K562 (cell line): ENCODE results near the gene PLEKHM2. TPM values are rescaled to one million over a fixed set of nuclear protein-coding genes. Genes with fewer than 3 reads are reported as not detected.

Experiments
- CBX3 ChIP-seq, 2 experiments: IDR thresholded peaks; 1 replicate in 1 of 2; 2 replicates in 1 of 2; pipeline ENCODE4 v1.6.1; 2012; ENCODE audit warnings: inconsistent platforms in 2 of 2, low read length in 2 of 2, borderline replicate concordance in 1 of 2, control low read depth in 1 of 2
- EP300 ChIP-seq: IDR thresholded peaks from 2 replicates; pipeline ENCODE4 v1.6.1; 2012; ENCODE audit warnings: low read length, improper control_type of control experiment
- HDAC8 ChIP-seq: fragments of 450-650 bp; IDR thresholded peaks from 2 replicates; pipeline ENCODE4 v1.6.1; 2016; ENCODE audit warnings: mild to moderate bottlenecking, missing genetic modification characterization, moderate library complexity, missing compliant biosample characterization
- ID3 ChIP-seq, 2 experiments: fragments of 250-450 bp in 1 of 2; fragments of 450-650 bp in 1 of 2; sonication (Bioruptor Pico) in 1 of 2; IDR thresholded peaks; 2 replicates each; pipeline versions ENCODE4 v1.6.1 to v1.8.0; 2016 to 2021; ENCODE audit warnings: mild to moderate bottlenecking in 2 of 2, moderate library complexity in 2 of 2, missing compliant biosample characterization in 1 of 2, missing genetic modification characterization in 1 of 2
- NEUROD1 ChIP-seq: fragments of 150-350 bp; IDR thresholded peaks from 2 replicates; pipeline ENCODE4 v1.6.1; 2014; ENCODE audit warnings: borderline replicate concordance, low read length, low read depth; ENCODE audit not compliant: partially characterized antibody
- PRDM10 ChIP-seq: fragments of 450-650 bp; IDR thresholded peaks from 2 replicates; pipeline ENCODE4 v1.6.1; 2018; ENCODE audit not compliant: partially characterized antibody
- SMARCA4 ChIP-seq: fragments of 450-650 bp; IDR thresholded peaks from 2 replicates; pipeline ENCODE4 v1.6.1; 2016
- SOX6 ChIP-seq: fragments of 450-650 bp; IDR thresholded peaks from 2 replicates; pipeline ENCODE4 v1.6.1; 2014; ENCODE audit warnings: mild to moderate bottlenecking
- TCF3 ChIP-seq: sonication (generic); formaldehyde crosslinking; IDR thresholded peaks from 2 replicates; pipeline ENCODE4 v1.4.0; 2020; ENCODE audit warnings: mild to moderate bottlenecking, missing genetic modification reagents
- THRB ChIP-seq: fragments of 450-650 bp; formaldehyde crosslinking; conservative IDR thresholded peaks from 2 replicates; pipeline ENCODE4 v1.4.0; 2022; ENCODE audit warnings: mild to moderate bottlenecking, missing genetic modification characterization
- TRIM24 ChIP-seq, 2 experiments: fragments of 450-650 bp; IDR thresholded peaks; 2 replicates each; pipeline ENCODE4 v1.6.1; 2016
- ZKSCAN8 ChIP-seq: fragments of 200-800 bp; sonication (Bioruptor generic); IDR thresholded peaks from 2 replicates; pipeline ENCODE4 v1.6.1; 2016; ENCODE audit warnings: missing genetic modification characterization, missing compliant biosample characterization
- ZNF592 ChIP-seq: fragments of 450-650 bp; IDR thresholded peaks from 2 replicates; pipeline ENCODE4 v1.6.1; 2017; ENCODE audit warnings: antibody characterized with exemption, mild to moderate bottlenecking
- polyA plus RNA-seq, 8 experiments: library from polyadenylated mRNA; depleted of rRNA in 4 of 8; stranded (reverse) in 5 of 8; unstranded in 3 of 8; fragments of >200 nt; fragmentation: Nextera tagmentation in 2 of 8; fragmentation: Illumina TruSeq in 1 of 8; extraction: Ambion mirVana in 2 of 8; extraction: Trizol in 1 of 8; gene quantifications; 2 replicates each; pipeline versions ENCODE4 v1.2.1 to v1.2.3, GENCODE V29; 2011 to 2014; ENCODE audit warnings: inconsistent platforms in 1 of 8, missing spikeins in 1 of 8
- total RNA-seq, 7 experiments: library from RNA; depleted of rRNA in 6 of 7; stranded (reverse); fragments of >200 nt in 6 of 7; fragmentation: Illumina TruSeq in 2 of 7; extraction: Trizol in 2 of 7; gene quantifications; 2 replicates each; pipeline versions ENCODE4 v1.2.1 to v1.2.3, GENCODE V29; 2011 to 2021; ENCODE audit warnings: low replicate concordance in 1 of 7
- TF ChIP-seq, protein P1 (sequence below): fragments of 450-650 bp; formaldehyde crosslinking; IDR thresholded peaks from 2 replicates; pipeline ENCODE4 v1.4.0; 2020; ENCODE audit warnings: mild to moderate bottlenecking, mixed read lengths

PLEKHM2 gene
- total and polyA plus RNA-seq, 9 of the 15 experiments (the other 6 are each of a cell fraction or from before 2014, with no cell fraction given): 0.27 to 63.7 (median 33.2) TPM

DNA sequence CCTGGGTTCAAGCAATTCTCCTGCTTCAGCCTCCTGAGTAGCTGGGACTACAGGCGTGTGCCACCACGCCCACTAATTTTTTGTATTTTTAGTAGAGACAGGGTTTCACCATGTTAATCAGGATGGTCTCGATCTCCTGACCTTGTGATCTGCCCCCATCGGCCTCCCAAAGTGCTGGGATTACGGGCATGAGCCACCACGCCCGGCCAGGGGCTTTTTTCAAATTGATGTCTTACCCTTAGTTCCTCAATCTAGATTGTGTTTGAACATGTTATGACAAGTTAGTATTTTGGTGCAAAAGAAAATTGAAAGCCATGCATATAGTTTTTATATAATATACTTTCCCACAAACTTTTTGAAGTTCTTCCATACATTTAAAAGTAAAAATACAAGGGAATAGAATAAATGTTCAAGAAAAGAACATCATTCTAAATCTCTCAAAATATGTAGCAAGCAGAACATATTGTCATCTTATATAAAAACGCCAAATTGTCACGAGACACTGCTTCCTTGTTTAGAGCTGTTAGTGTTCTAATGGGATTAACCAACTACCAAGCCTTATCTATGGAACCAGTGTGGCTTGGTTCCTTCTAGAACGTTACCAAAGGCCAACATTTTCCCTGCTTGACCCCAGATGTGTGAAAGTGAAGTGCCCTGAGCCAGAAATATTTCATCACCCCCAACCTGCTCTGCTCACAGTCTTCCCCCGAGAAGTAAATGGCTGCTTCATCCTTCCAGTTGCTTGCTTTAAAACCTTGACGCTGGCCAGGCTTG, 9.5 kb upstream of the PLEKHM2 start (continued):
- TF ChIP-seq TRIM24 (IDR thresholded peaks at IDR 0.05) (peak in 1 of 2 experiments; percentile 72; a peak in 2 of 4 replicates), SMARCA4 (peak; percentile 14; the same call in 1 of the 2 replicates), ZKSCAN8 (0 out of 2 replicates have a peak, but pooled peaks have one; percentile 23), CBX3 (IDR thresholded peaks at IDR 0.05; ENCODE audit: borderline replicate concordance in 1 of 2, low read length in 2 of 2) (peak in 1 of 2 experiments; percentile 44; a peak in 1 of 3 replicates), HDAC8 (tag) (no peak), TCF3 (CRISPR knock-in tag) (peak; percentile 78), PRDM10 (peak; percentile 69), EP300 (peak; percentile 70), NEUROD1 (no peak), SOX6 (peak; percentile 43; the same call in 1 of the 2 replicates), THRB (CRISPR knock-in tag) (no peak), ZNF592 (peak; percentile 71), ID3 (CRISPR knock-in tag; IDR thresholded peaks at IDR 0.05) (no peak), ID3 (tag; IDR thresholded peaks at IDR 0.05) (0 out of 2 replicates have a peak, but pooled peaks have one; percentile 32)
- TF ChIP-seq, protein P1, sequence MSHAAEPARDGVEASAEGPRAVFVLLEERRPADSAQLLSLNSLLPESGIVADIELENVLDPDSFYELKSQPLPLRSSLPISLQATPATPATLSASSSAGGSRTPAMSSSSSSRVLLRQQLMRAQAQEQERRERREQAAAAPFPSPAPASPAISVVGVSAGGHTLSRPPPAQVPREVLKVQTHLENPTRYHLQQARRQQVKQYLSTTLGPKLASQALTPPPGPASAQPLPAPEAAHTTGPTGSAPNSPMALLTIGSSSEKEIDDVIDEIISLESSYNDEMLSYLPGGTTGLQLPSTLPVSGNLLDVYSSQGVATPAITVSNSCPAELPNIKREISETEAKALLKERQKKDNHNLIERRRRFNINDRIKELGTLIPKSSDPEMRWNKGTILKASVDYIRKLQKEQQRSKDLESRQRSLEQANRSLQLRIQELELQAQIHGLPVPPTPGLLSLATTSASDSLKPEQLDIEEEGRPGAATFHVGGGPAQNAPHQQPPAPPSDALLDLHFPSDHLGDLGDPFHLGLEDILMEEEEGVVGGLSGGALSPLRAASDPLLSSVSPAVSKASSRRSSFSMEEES: peak; percentile 27; the same call in 1 of the 2 replicates
